ENCODE results near the gene SETD1A. TPM values are rescaled to one million over a fixed set of nuclear protein-coding genes. Genes with fewer than 3 reads are reported as not detected.

The SETD1A gene
- total RNA-seq, 2 donors from 2014 or later, result 3.8 to 8.6 TPM

- TF ChIP-seq CTCF (IDR thresholded peaks at IDR 0.05), result no peak
- H3K4me3 ChIP-seq, result no peak overlapping the region
- H3K27me3 ChIP-seq, result no peaks in the 10 kb centered on the region
- no peak overlapping the region for H3K27ac ChIP-seq
- DNase-seq (ENCODE audit: low spot score), result no peak
- H3K4me1 ChIP-seq, result peaks cover 0 to 16% of the 10 kb centered on the region in 2 donors
- peaks cover 20% of the 10 kb centered on the region for H3K36me3 ChIP-seq
- no peaks in the 10 kb centered on the region for H3K9me3 ChIP-seq
These were observed 28.8 kb downstream of the SETD1A start for GRCh38 chr16:30986129-30986991.

- no peak for DNase-seq (ENCODE audit: low spot score)
- Histone ChIP-seq H3K27ac (no peak overlapping the region), H3K36me3 (peaks cover 12% of the 10 kb centered on the region), H3K4me3 (no peak overlapping the region), H3K9me3 (no peaks in the 10 kb centered on the region), H3K27me3 (no peaks in the 10 kb centered on the region), H3K4me1 (peaks cover 0 to 16% of the 10 kb centered on the region in 2 donors)
- no peak for TF ChIP-seq CTCF (IDR thresholded peaks at IDR 0.05)
These were observed 30.1 kb downstream of the SETD1A start for GRCh38 chr16:30987581-30988190.

- no peak for TF ChIP-seq CTCF (IDR thresholded peaks at IDR 0.05)
- no peak overlapping the region for H3K4me3 ChIP-seq
These were observed 32.0 kb downstream of the SETD1A start for GRCh38 chr16:30989469-30990047.

GRCh38 chr16:30990105-30990504 lies 32.6 kb downstream of the SETD1A start:
- Histone ChIP-seq H3K4me1 (peaks cover 0 to 10% of the 10 kb centered on the region in 2 donors), H3K36me3 (no peaks in the 10 kb centered on the region), H3K9me3 (no peaks in the 10 kb centered on the region), H3K27ac (no peak overlapping the region), H3K4me3 (no peak overlapping the region), H3K27me3 (no peaks in the 10 kb centered on the region)
- DNase-seq (ENCODE audit: low spot score), result no peak
- no peak for TF ChIP-seq CTCF (IDR thresholded peaks at IDR 0.05)

More at GRCh38 chr16:30989469-30990047, 32.0 kb downstream of the SETD1A start:
- Histone ChIP-seq H3K27me3 (no peaks in the 10 kb centered on the region), H3K4me1 (peaks cover 0 to 16% of the 10 kb centered on the region in 2 donors), H3K36me3 (no peaks in the 10 kb centered on the region), H3K27ac (no peak overlapping the region), H3K9me3 (no peaks in the 10 kb centered on the region)
- no peak for DNase-seq (ENCODE audit: low spot score)

- DNase-seq (ENCODE audit: low spot score), result no peak
- no peak for TF ChIP-seq CTCF (IDR thresholded peaks at IDR 0.05)
These were observed 33.5 kb downstream of the SETD1A start for GRCh38 chr16:30991052-30991451.

More at GRCh38 chr16:30991052-30991451, 33.5 kb downstream of the SETD1A start:
- no peaks in the 10 kb centered on the region for H3K36me3 ChIP-seq
- peaks cover 0 to under 1% of the 10 kb centered on the region in 2 donors for H3K4me1 ChIP-seq
- H3K27ac ChIP-seq, result no peak overlapping the region
- no peaks in the 10 kb centered on the region for H3K27me3 ChIP-seq
- H3K4me3 ChIP-seq, result no peak overlapping the region
- no peaks in the 10 kb centered on the region for H3K9me3 ChIP-seq

All from right atrium auricular region (tissue), 2 donors.